ENCODE measurements around the gene TMPRSS9. TPM values are rescaled to one million over a fixed set of nuclear protein-coding genes. Genes with fewer than 3 reads are reported as not detected.

TMPRSS9 gene
- total and polyA plus RNA-seq, 3 donors from 2014 or later, result 3.5 to 9.8 (median 8.4) TPM

GRCh38 chr19:2354670-2355069 lies 5.4 kb upstream of the TMPRSS9 start:
- H3K4me3 ChIP-seq, result no peak overlapping the region
- H3K27ac ChIP-seq, result no peak overlapping the region
- no peaks in the 10 kb centered on the region for H3K27me3 ChIP-seq
- no peaks in the 10 kb centered on the region for H3K4me1 ChIP-seq
- no peaks in the 10 kb centered on the region for H3K36me3 ChIP-seq (ENCODE audit: low read depth, missing control alignments)
- TF ChIP-seq CTCF (IDR thresholded peaks at IDR 0.05) (no peak), POLR2A (IDR thresholded peaks at IDR 0.05) (no peak)
- intact Hi-C loops (cut with DNase I; ENCODE audit: low total_unique reads), result no loop called here
- no peaks in the 10 kb centered on the region for H3K9me3 ChIP-seq
- no peak for DNase-seq
- WGBS, 2 donors, result 92 to 93% methylated on average over 12 to 17 of the region's 17 CpGs

GRCh38 chr19:2355168-2356035 lies 4.7 kb upstream of the TMPRSS9 start:
- no peak overlapping the region for H3K4me3 ChIP-seq
- no peak for TF ChIP-seq CTCF (IDR thresholded peaks at IDR 0.05)
- no peak for TF ChIP-seq POLR2A (IDR thresholded peaks at IDR 0.05)
- WGBS, 2 donors, result 88 to 90% methylated on average over 24 of the region's 24 CpGs
- no peaks in the 10 kb centered on the region for H3K27me3 ChIP-seq
- no peak overlapping the region for H3K27ac ChIP-seq
- no peaks in the 10 kb centered on the region for H3K9me3 ChIP-seq
- intact Hi-C loops (cut with DNase I; ENCODE audit: low total_unique reads), result no loop called here
- no peaks in the 10 kb centered on the region for H3K36me3 ChIP-seq (ENCODE audit: low read depth, missing control alignments)
- no peak for DNase-seq
- no peaks in the 10 kb centered on the region for H3K4me1 ChIP-seq

GRCh38 chr19:2356036-2356646 lies 3.9 kb upstream of the TMPRSS9 start:
- intact Hi-C loops (cut with DNase I; ENCODE audit: low total_unique reads), result no loop called here
- no peaks in the 10 kb centered on the region for H3K4me1 ChIP-seq
- 85 to 87% methylated on average over 20 to 21 of the region's 21 CpGs for WGBS, 2 donors
- no peak overlapping the region for H3K4me3 ChIP-seq
- no peaks in the 10 kb centered on the region for H3K27me3 ChIP-seq
- DNase-seq, result no peak
- TF ChIP-seq CTCF (IDR thresholded peaks at IDR 0.05) (no peak), POLR2A (IDR thresholded peaks at IDR 0.05) (no peak)
- H3K27ac ChIP-seq, result no peak overlapping the region
- H3K36me3 ChIP-seq (ENCODE audit: low read depth, missing control alignments), result no peaks in the 10 kb centered on the region
- H3K9me3 ChIP-seq, result no peaks in the 10 kb centered on the region

- WGBS, 2 donors, result 95 to 98% methylated on average over 3 of the region's 3 CpGs
- TF ChIP-seq POLR2A (IDR thresholded peaks at IDR 0.05) (no peak), CTCF (IDR thresholded peaks at IDR 0.05) (no peak)
- Histone ChIP-seq H3K27ac (no peak overlapping the region), H3K27me3 (no peaks in the 10 kb centered on the region), H3K4me1 (no peaks in the 10 kb centered on the region), H3K36me3 (ENCODE audit: low read depth, missing control alignments) (no peaks in the 10 kb centered on the region), H3K9me3 (no peaks in the 10 kb centered on the region), H3K4me3 (no peak overlapping the region)
- intact Hi-C loops (cut with DNase I; ENCODE audit: low total_unique reads), result no loop called here
- no peak for DNase-seq
Measured at GRCh38 chr19:2357279-2358206, 2.5 kb upstream of the TMPRSS9 start.
